BE2C (cell line): ENCODE results near the gene FARS2.

Source experiments
- DNase-seq: peaks from one replicate; pipeline ENCODE4 v3.0.0-alpha.2; 2020
- H3K27me3 ChIP-seq: fragments of 250-450 bp; sonication (Bioruptor Pico); 2 replicates; pipeline ENCODE4 v1.5.1; 2020; ENCODE audit warnings: mild to moderate bottlenecking
- H3K36me3 ChIP-seq: fragments of 250-450 bp; sonication (Bioruptor Pico); 2 replicates; pipeline ENCODE4 v1.5.1; 2020; ENCODE audit warnings: mild to moderate bottlenecking
- H3K4me1 ChIP-seq: fragments of 250-450 bp; sonication (Bioruptor Pico); 2 replicates; pipeline ENCODE4 v1.5.1; 2020
- H3K4me3 ChIP-seq: 2 replicates; pipeline ENCODE4 v1.5.1; 2011; ENCODE audit warnings: low read depth, low read length
- H3K9me3 ChIP-seq: fragments of 250-450 bp; sonication (Bioruptor Pico); 2 replicates; pipeline ENCODE4 v1.5.1; 2020
- CTCF ChIP-seq: IDR thresholded peaks from 2 replicates; pipeline ENCODE4 v1.5.1; 2012; ENCODE audit warnings: mild to moderate bottlenecking, low read depth, low read length

Gene FARS2

GRCh38 chr6:5266423-5266822, 5.1 kb downstream of the FARS2 start:
- Histone ChIP-seq H3K27me3 (no peaks in the 10 kb centered on the region), H3K36me3 (no peaks in the 10 kb centered on the region; the same call in 1 of the 2 replicates), H3K4me3 (no peak overlapping the region), H3K9me3 (no peaks in the 10 kb centered on the region), H3K4me1 (no peaks in the 10 kb centered on the region)
- TF ChIP-seq CTCF, result no peak
- DNase-seq, result no peak

GRCh38 chr6:5270093-5270680, 8.9 kb downstream of the FARS2 start:
- no peaks in the 10 kb centered on the region for H3K9me3 ChIP-seq
- no peaks in the 10 kb centered on the region for H3K27me3 ChIP-seq
- H3K4me3 ChIP-seq, result no peak overlapping the region
- no peak for DNase-seq
- H3K4me1 ChIP-seq, result peaks cover 5% of the 10 kb centered on the region; the same call in 1 of the 2 replicates
- H3K36me3 ChIP-seq, result no peaks in the 10 kb centered on the region; the same call in 1 of the 2 replicates
- TF ChIP-seq CTCF, result no peak

- Histone ChIP-seq H3K4me3 (no peak overlapping the region), H3K9me3 (no peaks in the 10 kb centered on the region), H3K27me3 (no peaks in the 10 kb centered on the region), H3K36me3 (no peaks in the 10 kb centered on the region; the same call in 1 of the 2 replicates), H3K4me1 (peaks cover 5% of the 10 kb centered on the region; the same call in 1 of the 2 replicates)
- TF ChIP-seq CTCF, result no peak
- no peak for DNase-seq
Observed at GRCh38 chr6:5271926-5272325, 10.6 kb downstream of the FARS2 start.

GRCh38 chr6:5274231-5274630, 12.9 kb downstream of the FARS2 start:
- TF ChIP-seq CTCF, result no peak
- H3K4me3 ChIP-seq, result no peak overlapping the region

GRCh38 chr6:5275497-5275896, 14.2 kb downstream of the FARS2 start:
- TF ChIP-seq CTCF, result no peak
- no peak overlapping the region for H3K4me3 ChIP-seq
- no peaks in the 10 kb centered on the region for H3K27me3 ChIP-seq
- no peaks in the 10 kb centered on the region for H3K36me3 ChIP-seq
- no peak for DNase-seq
- H3K9me3 ChIP-seq, result no peaks in the 10 kb centered on the region; the same call in 1 of the 2 replicates
- peaks cover 9% of the 10 kb centered on the region for H3K4me1 ChIP-seq

More at GRCh38 chr6:5274231-5274630, 12.9 kb downstream of the FARS2 start:
- DNase-seq, result no peak
- H3K36me3 ChIP-seq, result no peaks in the 10 kb centered on the region
- H3K4me1 ChIP-seq, result peaks cover 9% of the 10 kb centered on the region
- no peaks in the 10 kb centered on the region; the same call in 1 of the 2 replicates for H3K9me3 ChIP-seq
- no peaks in the 10 kb centered on the region for H3K27me3 ChIP-seq

- peaks cover 9% of the 10 kb centered on the region for H3K4me1 ChIP-seq
- no peak for TF ChIP-seq CTCF
Observed at GRCh38 chr6:5276581-5276980, 15.3 kb downstream of the FARS2 start.

More at GRCh38 chr6:5276581-5276980, 15.3 kb downstream of the FARS2 start:
- H3K36me3 ChIP-seq, result no peaks in the 10 kb centered on the region
- H3K9me3 ChIP-seq, result no peaks in the 10 kb centered on the region; the same call in 1 of the 2 replicates
- H3K27me3 ChIP-seq, result no peaks in the 10 kb centered on the region
- H3K4me3 ChIP-seq, result no peak overlapping the region
- no peak for DNase-seq
